Astrocyte of the cerebellum (primary cell): ENCODE data around the gene CYTH4.

ENCODE experiments used
- DNase-seq: peaks from one replicate; pipeline ENCODE4 v3.0.0-alpha.2; 2011; ENCODE audit warnings: low read depth
- H3K4me3 ChIP-seq: 2 replicates; pipeline ENCODE4 v1.5.1; 2011; ENCODE audit warnings: mild to moderate bottlenecking, low read depth, low read length, moderate library complexity
- in situ Hi-C: cut with HindIII; loops from 2 replicates; pipeline ENCODE4 v1.10.0; 2017; ENCODE audit warnings: low sequenced_read_pairs
- TF ChIP-seq, protein P1 (sequence below): IDR thresholded peaks from 2 replicates; pipeline ENCODE4 v1.5.1; 2012; ENCODE audit warnings: low read length, low read depth, moderate library complexity, mild to moderate bottlenecking; ENCODE audit errors: missing control alignments

The CYTH4 gene

DNA sequence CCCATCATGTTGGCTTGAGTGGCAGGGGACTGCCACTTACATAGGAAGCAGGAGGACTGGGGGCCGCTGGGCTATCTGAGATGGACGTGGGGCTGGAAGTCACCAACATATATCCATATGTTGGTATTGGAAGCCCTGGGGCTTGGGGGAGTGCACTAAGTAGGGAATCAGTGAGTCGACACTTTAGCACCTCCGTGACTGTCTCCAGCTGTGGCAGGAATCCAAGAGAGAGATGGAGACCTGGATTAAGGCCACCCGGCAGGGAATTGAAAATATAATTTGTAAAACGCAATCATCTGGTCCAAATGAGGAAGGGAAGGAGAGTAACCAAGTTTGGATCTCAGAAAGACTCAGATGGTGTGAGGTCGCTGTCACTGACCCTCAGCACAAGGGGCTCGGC is 76.6 kb downstream of the CYTH4 start:
- DNase-seq: no peak
- TF ChIP-seq, protein P1, sequence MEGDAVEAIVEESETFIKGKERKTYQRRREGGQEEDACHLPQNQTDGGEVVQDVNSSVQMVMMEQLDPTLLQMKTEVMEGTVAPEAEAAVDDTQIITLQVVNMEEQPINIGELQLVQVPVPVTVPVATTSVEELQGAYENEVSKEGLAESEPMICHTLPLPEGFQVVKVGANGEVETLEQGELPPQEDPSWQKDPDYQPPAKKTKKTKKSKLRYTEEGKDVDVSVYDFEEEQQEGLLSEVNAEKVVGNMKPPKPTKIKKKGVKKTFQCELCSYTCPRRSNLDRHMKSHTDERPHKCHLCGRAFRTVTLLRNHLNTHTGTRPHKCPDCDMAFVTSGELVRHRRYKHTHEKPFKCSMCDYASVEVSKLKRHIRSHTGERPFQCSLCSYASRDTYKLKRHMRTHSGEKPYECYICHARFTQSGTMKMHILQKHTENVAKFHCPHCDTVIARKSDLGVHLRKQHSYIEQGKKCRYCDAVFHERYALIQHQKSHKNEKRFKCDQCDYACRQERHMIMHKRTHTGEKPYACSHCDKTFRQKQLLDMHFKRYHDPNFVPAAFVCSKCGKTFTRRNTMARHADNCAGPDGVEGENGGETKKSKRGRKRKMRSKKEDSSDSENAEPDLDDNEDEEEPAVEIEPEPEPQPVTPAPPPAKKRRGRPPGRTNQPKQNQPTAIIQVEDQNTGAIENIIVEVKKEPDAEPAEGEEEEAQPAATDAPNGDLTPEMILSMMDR: no peak
- no peak overlapping the region for H3K4me3 ChIP-seq
- in situ Hi-C loops: no loop called here

DNA sequence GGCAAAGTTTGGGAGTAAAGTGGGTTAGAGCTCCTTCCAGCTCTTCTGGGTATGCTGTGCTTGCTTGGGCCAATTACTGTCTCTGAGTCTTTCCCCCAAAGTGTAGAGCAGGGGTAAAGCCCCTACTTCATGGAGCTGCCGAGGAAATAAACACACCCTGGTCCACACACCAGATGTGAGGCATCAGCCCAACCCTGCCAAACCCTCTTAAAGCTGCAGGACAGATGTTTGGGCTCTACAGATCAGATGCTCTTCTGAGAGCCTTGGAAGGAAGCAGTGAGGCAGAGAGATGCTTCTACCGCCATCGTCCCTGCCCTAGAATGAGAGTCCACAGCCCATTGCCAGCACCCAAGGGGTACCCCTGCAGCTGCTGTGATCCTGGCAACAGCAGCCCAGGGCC is 80.3 kb downstream of the CYTH4 start:
- in situ Hi-C loops: no loop called here
- no peak overlapping the region for H3K4me3 ChIP-seq
- DNase-seq: no peak
- TF ChIP-seq, protein P1: no peak

DNA sequence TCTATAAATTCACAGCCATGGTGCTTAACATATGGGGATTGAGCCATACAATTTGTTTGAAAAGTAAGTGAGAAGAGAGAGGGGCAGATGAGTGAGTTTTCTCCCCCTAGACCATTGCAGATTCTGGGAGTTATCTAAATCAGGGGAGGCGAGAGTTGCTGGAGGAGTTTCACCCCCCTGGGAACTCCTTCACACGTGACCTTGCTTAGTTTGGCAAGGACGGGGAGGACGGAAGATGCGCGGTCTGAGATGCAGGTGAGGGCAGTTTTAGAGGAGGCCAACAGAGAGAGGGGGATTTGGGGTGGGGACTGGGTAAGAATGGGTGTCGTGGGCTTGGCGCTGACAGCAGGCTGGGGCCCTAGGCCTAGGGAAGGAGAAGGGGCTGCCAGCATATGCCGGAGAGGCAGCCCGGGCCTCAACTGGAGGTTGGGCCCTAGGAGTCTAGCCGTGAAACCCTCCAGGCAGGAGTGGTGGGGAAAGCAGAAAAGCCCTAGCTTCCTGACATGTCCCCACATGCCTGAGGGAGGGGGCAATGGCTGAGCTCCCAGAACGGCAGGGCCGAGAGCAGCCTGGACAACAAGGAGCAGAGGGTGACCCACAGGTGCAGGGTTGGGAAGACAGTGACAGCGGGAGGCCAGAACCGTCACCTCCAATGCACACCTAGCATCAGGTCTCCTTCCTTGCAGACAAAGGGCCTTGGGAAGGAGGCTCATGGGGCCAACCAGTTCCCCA is 81.1 kb downstream of the CYTH4 start:
- no peak for DNase-seq
- TF ChIP-seq, protein P1: no peak
- H3K4me3 ChIP-seq: no peak overlapping the region
- in situ Hi-C loops: no loop called here
